Upper lobe of left lung (tissue), 4 donors: Measurements from ENCODE around the gene ADAM12.

Experiments used
- EP300 ChIP-seq, 4 donors: sonication (generic); formaldehyde crosslinking; IDR thresholded peaks; one replicate each; pipeline ENCODE4 v1.5.1; 2017; ENCODE audit warnings: antibody characterized with exemption in 4 of 4, control low read depth in 2 of 4
- POLR2A ChIP-seq, 4 donors: fragments of 450-650 bp; IDR thresholded peaks; one replicate each; pipeline ENCODE4 v1.5.1; 2016 to 2017; ENCODE audit warnings: antibody characterized with exemption in 4 of 4, mild to moderate bottlenecking in 2 of 4
- POLR2AphosphoS5 ChIP-seq, 2 donors: sonication (generic); formaldehyde crosslinking; IDR thresholded peaks; one replicate each; pipeline ENCODE4 v1.5.1; 2017; ENCODE audit warnings: antibody characterized with exemption in 2 of 2
- TF ChIP-seq, protein P1 (sequence below), 6 experiments: fragments of 450-650 bp in 4 of 6; fragments of 200-600 bp in 2 of 6; sonication (generic) in 2 of 6; IDR thresholded peaks; one replicate each; pipeline ENCODE4 v1.5.1; 2016 to 2019; ENCODE audit warnings: antibody characterized with exemption in 6 of 6

DNA sequence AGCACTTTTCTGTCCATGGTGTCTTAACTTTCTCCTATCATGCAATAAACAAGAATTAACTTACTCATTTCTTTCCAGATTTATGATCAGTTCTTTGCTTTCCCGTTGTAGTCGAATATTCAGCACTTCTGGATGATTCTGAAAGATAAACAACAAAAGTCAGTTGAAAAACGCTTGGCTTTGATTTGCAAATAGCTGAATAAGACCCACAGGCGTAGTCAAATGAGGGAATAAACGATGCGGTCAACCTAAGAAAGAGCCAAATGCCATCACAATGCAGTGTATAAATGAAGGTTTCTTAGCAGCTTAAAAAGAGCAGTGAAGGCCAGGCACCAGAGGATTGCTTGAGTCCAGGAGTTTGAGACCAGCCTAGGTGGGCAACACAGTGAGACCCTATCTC is 109.4 kb downstream of the ADAM12 start:
- no peak for TF ChIP-seq POLR2AphosphoS5 (IDR thresholded peaks at IDR 0.05)
- TF ChIP-seq, protein P1, sequence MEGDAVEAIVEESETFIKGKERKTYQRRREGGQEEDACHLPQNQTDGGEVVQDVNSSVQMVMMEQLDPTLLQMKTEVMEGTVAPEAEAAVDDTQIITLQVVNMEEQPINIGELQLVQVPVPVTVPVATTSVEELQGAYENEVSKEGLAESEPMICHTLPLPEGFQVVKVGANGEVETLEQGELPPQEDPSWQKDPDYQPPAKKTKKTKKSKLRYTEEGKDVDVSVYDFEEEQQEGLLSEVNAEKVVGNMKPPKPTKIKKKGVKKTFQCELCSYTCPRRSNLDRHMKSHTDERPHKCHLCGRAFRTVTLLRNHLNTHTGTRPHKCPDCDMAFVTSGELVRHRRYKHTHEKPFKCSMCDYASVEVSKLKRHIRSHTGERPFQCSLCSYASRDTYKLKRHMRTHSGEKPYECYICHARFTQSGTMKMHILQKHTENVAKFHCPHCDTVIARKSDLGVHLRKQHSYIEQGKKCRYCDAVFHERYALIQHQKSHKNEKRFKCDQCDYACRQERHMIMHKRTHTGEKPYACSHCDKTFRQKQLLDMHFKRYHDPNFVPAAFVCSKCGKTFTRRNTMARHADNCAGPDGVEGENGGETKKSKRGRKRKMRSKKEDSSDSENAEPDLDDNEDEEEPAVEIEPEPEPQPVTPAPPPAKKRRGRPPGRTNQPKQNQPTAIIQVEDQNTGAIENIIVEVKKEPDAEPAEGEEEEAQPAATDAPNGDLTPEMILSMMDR (IDR thresholded peaks at IDR 0.05) = no peak
- TF ChIP-seq EP300 (IDR thresholded peaks at IDR 0.05) = no peak
- no peak for TF ChIP-seq POLR2A (IDR thresholded peaks at IDR 0.05)
